T-helper 2 cell treated with Interferon-gamma antibody and Interleukin-4, amounts not matched to agents 100 ng/mL and 5 ng/mL, for 36 hours (primary cell): ENCODE measurements around the gene CFAP20DC. TPM values are rescaled to one million over a fixed set of nuclear protein-coding genes. Genes with fewer than 3 reads are reported as not detected.
"Not testable (repeated sequence)": the region's sequence is repeated elsewhere in the genome, so short reads cannot be mapped to it uniquely, and the experiment has no call there.

Experiments
- intact Hi-C: fragments of 100-400 bp; cut with micrococcal nuclease; formaldehyde crosslinking; loops from one replicate; pipeline ENCODE4 v1.15.1; 2023
- total RNA-seq: library from RNA; stranded (reverse); gene quantifications from 2 replicates; pipeline ENCODE4 v1.2.3, GENCODE V29; 2022

CFAP20DC gene
- total RNA-seq, 1 donor from 2014 or later: 1.3 TPM

GRCh38 chr3:58751235-58751634 lies 298.6 kb downstream of the CFAP20DC start:
- intact Hi-C loops: no loop called here

GRCh38 chr3:58749948-58750347 lies 299.9 kb downstream of the CFAP20DC start:
- intact Hi-C loops: no loop called here

- intact Hi-C loops: no loop called here
Observed at GRCh38 chr3:58748024-58748423, 301.8 kb downstream of the CFAP20DC start.

GRCh38 chr3:58746758-58747157 lies 303.1 kb downstream of the CFAP20DC start:
- intact Hi-C loops: no loop called here

- intact Hi-C loops: no loop called here
Observed at GRCh38 chr3:58743296-58743695, 306.5 kb downstream of the CFAP20DC start.

- intact Hi-C loops: no loop called here
Observed at GRCh38 chr3:58742239-58742638, 307.6 kb downstream of the CFAP20DC start.

GRCh38 chr3:58737644-58738043 lies 312.2 kb downstream of the CFAP20DC start:
- intact Hi-C loops: no loop called here

- intact Hi-C loops: no loop called here
Observed at GRCh38 chr3:58731673-58732072, 318.2 kb downstream of the CFAP20DC start.

GRCh38 chr3:58728723-58729122 lies 321.1 kb downstream of the CFAP20DC start:
- intact Hi-C loops: no loop called here

GRCh38 chr3:58725326-58725853 lies 324.4 kb downstream of the CFAP20DC start:
- intact Hi-C loops: no loop called here

- intact Hi-C loops: no loop called here
Observed at GRCh38 chr3:58724336-58724735, 325.5 kb downstream of the CFAP20DC start.

GRCh38 chr3:58723173-58723572 lies 326.7 kb downstream of the CFAP20DC start:
- intact Hi-C loops: no loop called here

- intact Hi-C loops: no loop called here
Observed at GRCh38 chr3:58722561-58722960, 327.3 kb downstream of the CFAP20DC start.

GRCh38 chr3:58720526-58720925 lies 329.3 kb downstream of the CFAP20DC start:
- intact Hi-C loops: no loop called here

GRCh38 chr3:58719684-58720083 lies 330.1 kb downstream of the CFAP20DC start:
- intact Hi-C loops: no loop called here

GRCh38 chr3:58713715-58714401 lies 336.0 kb downstream of the CFAP20DC start:
- intact Hi-C loops: no loop called here

- intact Hi-C loops: no loop called here
Observed at GRCh38 chr3:58711871-58712270, 338.0 kb downstream of the CFAP20DC start.

GRCh38 chr3:58708983-58709382 lies 340.8 kb downstream of the CFAP20DC start:
- intact Hi-C loops: not testable (repeated sequence)

GRCh38 chr3:58708116-58708791 lies 341.6 kb downstream of the CFAP20DC start:
- intact Hi-C loops: no loop called here

- intact Hi-C loops: no loop called here
Observed at GRCh38 chr3:58707390-58707930, 342.4 kb downstream of the CFAP20DC start.

GRCh38 chr3:58706395-58707167 lies 343.2 kb downstream of the CFAP20DC start:
- intact Hi-C loops: no loop called here

- intact Hi-C loops: no loop called here
Observed at GRCh38 chr3:58704745-58705144, 345.1 kb downstream of the CFAP20DC start.
